GM06990 (cell line): Measurements from ENCODE around the gene EIF4G2.

Experiments used
- DNase-seq: peaks from one replicate; pipeline ENCODE4 v3.0.0-alpha.2; 2011; ENCODE audit not compliant: insufficient read length; ENCODE audit errors: extremely low read depth
- H3K27me3 ChIP-seq: replicated peaks from 2 replicates; pipeline ENCODE4 v1.6.0; 2011; ENCODE audit warnings: low read length; ENCODE audit not compliant: control insufficient read depth, insufficient read depth
- H3K36me3 ChIP-seq: 2 replicates; pipeline ENCODE4 v1.5.1; 2011; ENCODE audit warnings: low read length; ENCODE audit not compliant: control insufficient read depth, insufficient read depth
- H3K4me3 ChIP-seq: replicated peaks from 2 replicates; pipeline ENCODE4 v1.5.1; 2011; ENCODE audit warnings: low read depth, mild to moderate bottlenecking, control low read depth, low read length
- TF ChIP-seq, protein P1 (sequence below): IDR thresholded peaks from 2 replicates; pipeline ENCODE4 v1.5.1; 2011; ENCODE audit warnings: low read length, control low read depth, mild to moderate bottlenecking, inconsistent platforms; ENCODE audit not compliant: insufficient read depth, poor library complexity, severe bottlenecking

Gene EIF4G2

DNA sequence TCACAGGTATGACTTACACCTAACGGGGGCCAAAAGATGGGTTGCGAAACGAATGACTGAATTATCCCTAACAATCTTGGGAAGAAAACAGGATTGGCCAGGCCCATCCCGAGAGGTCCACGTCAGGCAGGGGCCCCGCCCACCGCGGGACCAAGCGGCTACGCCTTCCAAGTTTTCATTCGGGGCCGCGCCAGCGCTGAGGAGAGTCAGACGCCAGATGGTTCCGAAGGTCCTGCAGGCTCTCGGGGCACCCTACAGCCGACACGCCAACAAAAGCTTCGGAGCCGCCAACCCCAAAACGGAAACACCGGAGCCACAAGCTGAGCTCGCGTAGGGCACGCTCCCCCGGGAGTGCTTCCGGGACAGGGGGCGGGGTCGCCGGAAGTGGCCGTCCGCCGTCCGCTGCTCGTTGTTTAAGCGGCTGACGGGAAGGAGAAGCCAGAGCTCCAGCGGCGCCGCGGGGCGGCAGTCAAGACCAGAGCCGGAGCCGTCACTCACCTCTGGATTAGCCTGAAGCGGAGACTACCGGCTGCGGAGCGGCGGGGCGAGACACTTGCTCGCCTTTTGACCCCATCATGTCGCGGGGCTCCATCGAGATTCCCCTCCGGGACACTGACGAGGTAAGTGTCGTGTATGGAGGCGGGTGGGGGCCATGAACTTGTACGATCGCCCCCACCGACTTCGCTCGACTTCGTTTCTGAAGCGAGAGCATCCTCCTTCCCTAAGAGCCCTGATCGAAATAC, 57.7 kb downstream of the EIF4G2 start, which contains the start of gene CTR9:
Gene CTR9 (plus strand): TSS at position 409 of the 743 bp plus-strand sequence. CDS start 167 bp downstream, at position 576.
- no peaks in the 10 kb centered on the region for H3K27me3 ChIP-seq
- TF ChIP-seq, protein P1, sequence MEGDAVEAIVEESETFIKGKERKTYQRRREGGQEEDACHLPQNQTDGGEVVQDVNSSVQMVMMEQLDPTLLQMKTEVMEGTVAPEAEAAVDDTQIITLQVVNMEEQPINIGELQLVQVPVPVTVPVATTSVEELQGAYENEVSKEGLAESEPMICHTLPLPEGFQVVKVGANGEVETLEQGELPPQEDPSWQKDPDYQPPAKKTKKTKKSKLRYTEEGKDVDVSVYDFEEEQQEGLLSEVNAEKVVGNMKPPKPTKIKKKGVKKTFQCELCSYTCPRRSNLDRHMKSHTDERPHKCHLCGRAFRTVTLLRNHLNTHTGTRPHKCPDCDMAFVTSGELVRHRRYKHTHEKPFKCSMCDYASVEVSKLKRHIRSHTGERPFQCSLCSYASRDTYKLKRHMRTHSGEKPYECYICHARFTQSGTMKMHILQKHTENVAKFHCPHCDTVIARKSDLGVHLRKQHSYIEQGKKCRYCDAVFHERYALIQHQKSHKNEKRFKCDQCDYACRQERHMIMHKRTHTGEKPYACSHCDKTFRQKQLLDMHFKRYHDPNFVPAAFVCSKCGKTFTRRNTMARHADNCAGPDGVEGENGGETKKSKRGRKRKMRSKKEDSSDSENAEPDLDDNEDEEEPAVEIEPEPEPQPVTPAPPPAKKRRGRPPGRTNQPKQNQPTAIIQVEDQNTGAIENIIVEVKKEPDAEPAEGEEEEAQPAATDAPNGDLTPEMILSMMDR = peak; percentile 45
- DNase-seq = peak; percentile 97
- H3K36me3 ChIP-seq = peaks cover 2% of the 10 kb centered on the region; the same call in 1 of the 2 replicates
- H3K4me3 ChIP-seq = peak within 1 kb of the TSS; percentile 78

DNA sequence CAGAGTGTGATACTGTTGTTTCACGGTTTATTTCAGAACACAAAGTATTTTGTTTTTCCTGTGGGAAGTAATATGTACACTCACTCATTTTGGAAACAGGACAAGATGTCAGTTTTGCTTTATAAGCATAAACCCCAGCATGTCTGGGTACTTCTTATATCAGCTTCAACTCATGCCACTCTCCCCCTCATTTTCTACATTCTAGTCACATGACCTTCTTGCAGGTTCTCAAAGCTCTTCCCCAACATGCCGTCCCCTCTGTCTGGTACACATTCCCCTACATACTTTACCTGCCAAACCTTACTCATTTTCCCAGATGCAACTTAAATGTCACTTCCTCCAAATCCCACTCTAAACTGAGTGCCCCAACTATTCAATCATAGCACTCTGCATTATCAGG, 59.2 kb downstream of the EIF4G2 start:
- TF ChIP-seq, protein P1 = no peak
- no peak for DNase-seq
- no peak overlapping the region for H3K4me3 ChIP-seq
- no peaks in the 10 kb centered on the region for H3K36me3 ChIP-seq
- no peaks in the 10 kb centered on the region for H3K27me3 ChIP-seq

DNA sequence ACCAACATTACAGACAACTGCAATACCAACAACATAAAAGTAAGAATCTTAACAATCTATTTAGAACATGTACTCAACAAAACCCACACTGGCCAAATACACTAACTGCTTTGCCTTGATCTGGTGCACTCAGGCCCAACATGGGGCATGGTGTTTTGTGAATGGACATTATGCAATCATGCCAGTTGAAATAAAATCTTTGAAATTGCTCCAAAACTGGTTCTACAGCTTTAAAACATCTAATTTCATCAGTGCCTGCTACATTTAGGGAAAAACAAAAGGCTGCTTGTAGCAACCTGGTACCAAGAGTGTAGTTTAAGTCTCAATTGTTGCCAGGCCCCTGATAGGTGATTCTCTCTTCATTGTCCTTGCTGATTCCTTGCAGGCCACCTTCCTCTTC, 61.0 kb downstream of the EIF4G2 start:
- H3K27me3 ChIP-seq = no peaks in the 10 kb centered on the region
- no peak overlapping the region for H3K4me3 ChIP-seq
- TF ChIP-seq, protein P1 = no peak
- no peaks in the 10 kb centered on the region for H3K36me3 ChIP-seq
- DNase-seq = no peak
